MM.1S (cell line): ENCODE measurements around the gene GLA.

Experiments
- DNase-seq: peaks from one replicate; pipeline ENCODE4 v3.0.0-alpha.2; 2015
- H2AFZ ChIP-seq: fragments of 300-600 bp; sonication (generic); 2 replicates; pipeline ENCODE4 v1.6.0; 2016; ENCODE audit warnings: antibody characterized with exemption, low read length
- H3F3A ChIP-seq: fragments of 300-600 bp; sonication (generic); 2 replicates; pipeline ENCODE4 v1.6.1; 2016; ENCODE audit warnings: mild to moderate bottlenecking, antibody characterized with exemption, low read length, moderate library complexity, mixed read lengths; ENCODE audit not compliant: insufficient read depth
- H3K27ac ChIP-seq: fragments of 300-600 bp; sonication (generic); 2 replicates; pipeline ENCODE4 v1.5.1; 2016; ENCODE audit warnings: mild to moderate bottlenecking, low read length
- H3K27me3 ChIP-seq: fragments of 300-600 bp; sonication (generic); replicated peaks from 2 replicates; pipeline ENCODE4 v1.6.0; 2016; ENCODE audit warnings: low read length; ENCODE audit not compliant: insufficient read depth
- H3K36me3 ChIP-seq: fragments of 300-600 bp; sonication (generic); replicated peaks from 2 replicates; pipeline ENCODE4 v1.6.1; 2016; ENCODE audit warnings: mild to moderate bottlenecking, low read length, mixed read lengths; ENCODE audit not compliant: insufficient read depth
- H3K4me1 ChIP-seq: fragments of 300-600 bp; sonication (generic); 2 replicates; pipeline ENCODE4 v1.6.1; 2016; ENCODE audit warnings: low read length, mixed read lengths
- H3K4me2 ChIP-seq: fragments of 300-600 bp; sonication (generic); 2 replicates; pipeline ENCODE4 v1.6.0; 2016; ENCODE audit warnings: low read depth, low read length
- H3K4me3 ChIP-seq: fragments of 300-600 bp; sonication (generic); 2 replicates; pipeline ENCODE4 v1.5.1; 2016; ENCODE audit warnings: low read length, mixed read lengths
- H3K79me2 ChIP-seq: fragments of 300-600 bp; sonication (generic); 2 replicates; pipeline ENCODE4 v1.6.1; 2016; ENCODE audit warnings: mixed run types, low read length, mixed read lengths
- H3K9ac ChIP-seq: fragments of 300-600 bp; sonication (generic); 2 replicates; pipeline ENCODE4 v1.6.1; 2016; ENCODE audit warnings: low read length, mixed read lengths
- H3K9me2 ChIP-seq: fragments of 300-600 bp; sonication (generic); replicated peaks from 2 replicates; pipeline ENCODE4 v1.6.1; 2016; ENCODE audit warnings: mild to moderate bottlenecking, low read length, mixed read lengths; ENCODE audit not compliant: insufficient read depth
- H3K9me3 ChIP-seq: fragments of 300-600 bp; sonication (generic); replicated peaks from 2 replicates; pipeline ENCODE4 v1.6.1; 2016; ENCODE audit warnings: mild to moderate bottlenecking, low read length, mixed read lengths; ENCODE audit not compliant: insufficient read depth
- H4K20me1 ChIP-seq: fragments of 300-600 bp; sonication (generic); 2 replicates; pipeline ENCODE4 v1.6.1; 2016; ENCODE audit warnings: mild to moderate bottlenecking, low read length, moderate library complexity, mixed read lengths; ENCODE audit not compliant: insufficient read depth
- CTCF ChIP-seq: fragments of 300-600 bp; sonication (generic); IDR thresholded peaks from 2 replicates; pipeline ENCODE4 v1.5.1; 2016; ENCODE audit warnings: antibody characterized with exemption, low read length, mixed read lengths
- EZH2 ChIP-seq: fragments of 300-600 bp; sonication (generic); optimal IDR thresholded peaks from 2 replicates; pipeline ENCODE3; 2017; ENCODE audit warnings: low read depth, mild to moderate bottlenecking, antibody characterized with exemption, low read length, mixed read lengths
- EZH2phosphoT487 ChIP-seq: fragments of 300-600 bp; sonication (generic); IDR thresholded peaks from 2 replicates; pipeline ENCODE4 v1.6.1; 2018; ENCODE audit warnings: antibody characterized with exemption, low read length

GLA gene

GRCh38 chrX:101450085-101450484 is 42.4 kb upstream of the GLA start:
- H2AFZ ChIP-seq, result no peak overlapping the region
- no peak overlapping the region for H3K27ac ChIP-seq
- H3K27me3 ChIP-seq, result no peaks in the 10 kb centered on the region
- no peaks in the 10 kb centered on the region for H3K9me3 ChIP-seq
- no peaks in the 10 kb centered on the region for H3F3A ChIP-seq
- TF ChIP-seq EZH2phosphoT487 (no peak), CTCF (no peak), EZH2 (no peak)
- H3K4me1 ChIP-seq, result no peaks in the 10 kb centered on the region
- no peaks in the 10 kb centered on the region for H3K36me3 ChIP-seq
- H3K9me2 ChIP-seq, result no peaks in the 10 kb centered on the region
- no peaks in the 10 kb centered on the region for H3K79me2 ChIP-seq
- no peak for DNase-seq
- H4K20me1 ChIP-seq, result no peaks in the 10 kb centered on the region
- no peak overlapping the region for H3K4me3 ChIP-seq
- H3K4me2 ChIP-seq, result no peak overlapping the region
- no peak overlapping the region for H3K9ac ChIP-seq

- Histone ChIP-seq H3K9me3 (no peaks in the 10 kb centered on the region), H3K4me3 (no peak overlapping the region), H2AFZ (no peak overlapping the region), H3K9ac (no peak overlapping the region), H3K79me2 (no peaks in the 10 kb centered on the region), H3K27ac (no peak overlapping the region), H3K27me3 (no peaks in the 10 kb centered on the region), H3K9me2 (no peaks in the 10 kb centered on the region), H3K4me2 (no peak overlapping the region), H3K36me3 (no peaks in the 10 kb centered on the region), H3K4me1 (no peaks in the 10 kb centered on the region), H3F3A (no peaks in the 10 kb centered on the region), H4K20me1 (no peaks in the 10 kb centered on the region)
- TF ChIP-seq EZH2 (no peak), EZH2phosphoT487 (no peak), CTCF (no peak)
- DNase-seq, result no peak
These were observed 41.6 kb upstream of the GLA start for GRCh38 chrX:101449279-101449678.

GRCh38 chrX:101442085-101442484 is 34.4 kb upstream of the GLA start:
- H4K20me1 ChIP-seq, result no peaks in the 10 kb centered on the region
- no peaks in the 10 kb centered on the region for H3F3A ChIP-seq
- H3K79me2 ChIP-seq, result no peaks in the 10 kb centered on the region
- H3K27me3 ChIP-seq, result no peaks in the 10 kb centered on the region
- TF ChIP-seq CTCF, result no peak
- TF ChIP-seq EZH2phosphoT487, result no peak
- TF ChIP-seq EZH2, result no peak
- H3K27ac ChIP-seq, result no peak overlapping the region
- DNase-seq, result no peak
- H2AFZ ChIP-seq, result no peak overlapping the region
- no peak overlapping the region for H3K4me2 ChIP-seq
- no peaks in the 10 kb centered on the region for H3K9me2 ChIP-seq
- H3K4me3 ChIP-seq, result no peak overlapping the region
- no peaks in the 10 kb centered on the region for H3K4me1 ChIP-seq
- H3K36me3 ChIP-seq, result no peaks in the 10 kb centered on the region
- H3K9ac ChIP-seq, result no peak overlapping the region
- H3K9me3 ChIP-seq, result no peaks in the 10 kb centered on the region
